ENCODE data around the gene B3GALT5. TPM values are rescaled to one million over a fixed set of nuclear protein-coding genes. Genes with fewer than 3 reads are reported as not detected.
A peak's percentile ranks its signal among the peaks of the same experiment; 100 is the strongest.

Gene B3GALT5
- total and polyA plus RNA-seq, 8 donors, result 0.12 to 8.3 (median 2.7) TPM; not detected in 1

DNA sequence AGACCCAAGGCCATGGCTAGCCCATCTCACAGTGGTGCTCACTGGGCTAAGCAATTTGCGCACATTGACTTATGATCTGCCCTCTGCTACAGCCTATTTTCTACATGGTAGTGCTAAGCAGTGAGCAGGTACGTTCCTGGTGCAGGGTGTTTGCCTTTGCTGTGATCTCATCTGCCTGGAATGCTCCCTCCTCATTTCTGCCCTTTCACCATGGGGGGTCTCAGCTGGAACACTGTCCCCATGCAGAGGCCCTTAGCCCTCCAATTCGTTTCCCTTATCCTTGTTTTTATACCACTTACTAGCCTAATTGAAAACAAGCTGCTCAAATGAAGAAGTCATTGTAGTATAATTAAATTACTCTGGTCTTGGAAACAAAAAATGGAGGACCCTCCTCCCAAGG, 2.0 kb upstream of the B3GALT5 start:
- Histone ChIP-seq H3K4me3 (no peak overlapping the region), H3K27ac (no peak overlapping the region), H3K9me3 (no peaks in the 10 kb centered on the region), H3K27me3 (peaks cover 0 to 72% (median 27%) of the 10 kb centered on the region in 3 donors), H3K4me1 (peaks cover 3 to 17% (median 11%) of the 10 kb centered on the region in 4 donors), H3K36me3 (no peaks in the 10 kb centered on the region)
- no peak for TF ChIP-seq POLR2A (IDR thresholded peaks at IDR 0.05)
- TF ChIP-seq, protein P1, sequence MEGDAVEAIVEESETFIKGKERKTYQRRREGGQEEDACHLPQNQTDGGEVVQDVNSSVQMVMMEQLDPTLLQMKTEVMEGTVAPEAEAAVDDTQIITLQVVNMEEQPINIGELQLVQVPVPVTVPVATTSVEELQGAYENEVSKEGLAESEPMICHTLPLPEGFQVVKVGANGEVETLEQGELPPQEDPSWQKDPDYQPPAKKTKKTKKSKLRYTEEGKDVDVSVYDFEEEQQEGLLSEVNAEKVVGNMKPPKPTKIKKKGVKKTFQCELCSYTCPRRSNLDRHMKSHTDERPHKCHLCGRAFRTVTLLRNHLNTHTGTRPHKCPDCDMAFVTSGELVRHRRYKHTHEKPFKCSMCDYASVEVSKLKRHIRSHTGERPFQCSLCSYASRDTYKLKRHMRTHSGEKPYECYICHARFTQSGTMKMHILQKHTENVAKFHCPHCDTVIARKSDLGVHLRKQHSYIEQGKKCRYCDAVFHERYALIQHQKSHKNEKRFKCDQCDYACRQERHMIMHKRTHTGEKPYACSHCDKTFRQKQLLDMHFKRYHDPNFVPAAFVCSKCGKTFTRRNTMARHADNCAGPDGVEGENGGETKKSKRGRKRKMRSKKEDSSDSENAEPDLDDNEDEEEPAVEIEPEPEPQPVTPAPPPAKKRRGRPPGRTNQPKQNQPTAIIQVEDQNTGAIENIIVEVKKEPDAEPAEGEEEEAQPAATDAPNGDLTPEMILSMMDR (IDR thresholded peaks at IDR 0.05), result no peak
- TF ChIP-seq POLR2AphosphoS5 (IDR thresholded peaks at IDR 0.05), result no peak
- no peak for TF ChIP-seq EP300 (IDR thresholded peaks at IDR 0.05)
- intact Hi-C loops (cut with DNase I; ENCODE audit: low total_unique reads), result no loop called here
- WGBS, 5 donors, result 69 to 75% (median 73%) methylated on average over 3 of the region's 3 CpGs
- DNase-seq, result peak in 1 of 2 donors; percentile 55

DNA sequence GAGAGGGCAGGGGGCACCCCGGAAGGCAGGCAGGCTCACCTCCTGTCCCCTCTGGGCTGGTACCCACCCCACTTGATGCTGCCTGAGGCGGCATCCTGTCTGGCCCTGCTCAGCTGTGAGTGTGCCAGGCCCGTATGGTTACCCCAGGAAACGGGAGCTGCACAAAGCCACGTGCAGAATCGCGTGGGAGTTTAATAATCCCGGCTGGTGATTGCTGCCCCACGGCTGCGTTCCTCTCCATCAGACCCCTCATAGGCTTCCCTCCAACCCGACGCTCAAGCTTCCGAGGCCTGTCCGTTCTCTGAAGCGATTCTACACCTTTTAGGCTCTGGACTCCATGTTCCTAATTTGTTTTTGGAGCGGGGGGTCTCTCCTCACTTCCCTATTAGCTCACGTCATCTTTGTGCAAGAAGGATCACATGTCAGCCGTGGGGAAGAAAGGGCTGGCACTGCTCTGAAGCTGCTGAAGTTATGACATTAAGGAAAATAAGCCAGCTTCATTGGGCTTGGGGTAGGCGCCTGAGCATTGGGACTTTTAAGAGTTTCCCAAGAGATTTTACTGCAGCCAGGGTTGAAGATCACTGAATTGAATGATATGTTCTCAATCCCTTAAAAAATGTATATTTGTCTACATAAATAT, 1.1 kb upstream of the B3GALT5 start:
- peaks cover 6 to 17% (median 13%) of the 10 kb centered on the region in 4 donors for H3K4me1 ChIP-seq
- no peak overlapping the region for H3K4me3 ChIP-seq
- DNase-seq, result peak in 1 of 2 donors; percentile 53
- H3K9me3 ChIP-seq, result no peaks in the 10 kb centered on the region
- 50 to 71% (median 67%) methylated on average over 19 of the region's 19 CpGs for WGBS, 5 donors
- intact Hi-C loops (cut with DNase I; ENCODE audit: low total_unique reads), result no loop called here
- TF ChIP-seq EP300 (IDR thresholded peaks at IDR 0.05) (no peak), POLR2A (IDR thresholded peaks at IDR 0.05) (no peak), POLR2AphosphoS5 (IDR thresholded peaks at IDR 0.05) (no peak)
- TF ChIP-seq, protein P1 (IDR thresholded peaks at IDR 0.05), result no peak
- H3K27me3 ChIP-seq, result peaks cover 0 to 71% (median 27%) of the 10 kb centered on the region in 3 donors
- H3K27ac ChIP-seq, result no peak overlapping the region
- H3K36me3 ChIP-seq, result no peaks in the 10 kb centered on the region

DNA sequence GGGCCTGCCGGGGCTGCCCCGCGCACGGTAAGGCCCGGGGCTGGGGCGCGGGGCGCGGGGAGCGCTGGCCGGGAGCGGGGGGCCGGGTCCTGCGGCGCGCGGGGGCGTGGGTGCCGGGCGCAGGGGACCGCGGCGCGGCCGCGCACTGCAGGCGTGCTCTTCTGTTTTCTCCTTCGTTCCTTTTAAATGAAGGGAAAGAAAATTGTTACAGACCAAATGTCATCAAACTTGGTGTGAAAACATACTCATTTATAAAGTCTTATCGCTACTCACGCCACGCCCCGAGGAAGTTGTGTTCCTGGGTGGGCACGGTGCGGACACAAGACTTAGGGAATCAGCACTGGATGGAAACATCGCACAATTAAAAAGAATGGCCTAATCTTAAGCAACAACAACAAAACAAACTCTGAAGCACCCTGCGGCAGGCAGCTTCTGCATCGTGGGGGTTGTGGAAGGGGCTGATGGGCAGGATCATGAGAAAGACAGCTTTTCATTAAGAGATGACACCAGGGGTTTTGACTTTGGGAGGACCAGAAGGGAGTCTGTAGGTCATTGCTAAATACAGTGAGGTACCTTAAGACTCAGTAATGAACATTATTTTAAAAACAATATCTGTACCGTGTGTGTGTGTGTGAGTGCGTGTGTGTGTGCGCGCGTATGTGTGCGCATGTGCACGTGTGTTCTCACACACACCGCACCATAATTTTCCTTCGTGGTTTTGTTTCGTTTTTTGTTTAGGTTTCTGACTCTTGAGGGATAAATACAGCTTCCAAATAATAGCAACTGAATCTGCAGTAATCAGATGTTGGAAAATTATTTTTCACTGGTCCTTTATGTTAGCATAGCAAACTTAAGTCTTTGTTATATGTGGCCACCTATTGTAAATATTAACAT, 548 bp downstream of the B3GALT5 start:
- H3K36me3 ChIP-seq, result no peaks in the 10 kb centered on the region
- H3K4me3 ChIP-seq, result peak overlapping the region; percentile 36 to 45 (median 41)
- H3K4me1 ChIP-seq, result peaks cover 6 to 17% (median 13%) of the 10 kb centered on the region in 4 donors
- no peaks in the 10 kb centered on the region for H3K9me3 ChIP-seq
- TF ChIP-seq POLR2A (IDR thresholded peaks at IDR 0.05) (no peak), EP300 (IDR thresholded peaks at IDR 0.05) (no peak), POLR2AphosphoS5 (IDR thresholded peaks at IDR 0.05) (no peak)
- TF ChIP-seq, protein P1 (IDR thresholded peaks at IDR 0.05), result no peak
- peaks cover 0 to 67% (median 27%) of the 10 kb centered on the region in 3 donors for H3K27me3 ChIP-seq
- WGBS, 5 donors, result 12 to 25% (median 14%) methylated on average over 21 to 47 of the region's 47 CpGs
- intact Hi-C loops (cut with DNase I; ENCODE audit: low total_unique reads), result no loop called here
- no peak overlapping the region for H3K27ac ChIP-seq
- DNase-seq, result no peak

DNA sequence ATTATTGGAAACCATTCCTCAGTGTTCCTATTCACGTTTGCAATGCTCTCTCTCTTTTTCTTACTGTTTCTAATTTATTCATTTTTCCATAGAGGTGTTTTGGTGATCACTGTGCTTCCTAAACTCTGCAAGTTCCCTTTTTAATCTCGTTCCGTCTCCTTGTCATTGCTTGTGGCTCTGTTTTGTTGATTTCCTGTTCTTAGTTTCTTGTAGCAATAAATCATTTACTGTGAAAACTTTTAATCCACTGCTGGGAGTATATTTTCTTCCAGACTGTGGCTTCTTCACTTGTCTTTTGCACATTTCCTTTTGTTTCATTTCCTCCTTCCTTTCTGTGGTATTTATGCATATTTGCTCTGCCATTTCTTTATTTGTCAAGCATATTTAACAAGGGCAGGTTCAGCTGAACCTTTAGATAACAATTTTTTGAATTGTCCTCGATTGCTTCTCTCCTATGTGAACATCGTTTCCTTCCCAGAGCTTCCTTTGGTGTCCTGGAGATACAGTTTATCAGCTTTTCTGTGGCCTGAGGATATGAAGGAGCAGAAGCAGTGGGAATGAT, 3.6 kb downstream of the B3GALT5 start:
- no peak for TF ChIP-seq POLR2A (IDR thresholded peaks at IDR 0.05)
- TF ChIP-seq EP300 (IDR thresholded peaks at IDR 0.05), result no peak
- TF ChIP-seq, protein P1 (IDR thresholded peaks at IDR 0.05), result no peak
- TF ChIP-seq POLR2AphosphoS5 (IDR thresholded peaks at IDR 0.05), result no peak
- DNase-seq, result no peak
- Histone ChIP-seq H3K4me3 (no peak overlapping the region), H3K9me3 (no peaks in the 10 kb centered on the region), H3K27ac (no peak overlapping the region), H3K4me1 (peaks cover 6 to 17% (median 13%) of the 10 kb centered on the region in 4 donors), H3K36me3 (no peaks in the 10 kb centered on the region), H3K27me3 (peaks cover 0 to 42% (median 27%) of the 10 kb centered on the region in 3 donors)
- intact Hi-C loops (cut with DNase I; ENCODE audit: low total_unique reads), result no loop called here
- 10 to 24% (median 18%) methylated on average over 5 of the region's 5 CpGs for WGBS, 5 donors
